Fibroblast of mammary gland (primary cell): ENCODE measurements around the gene NRGN.

Experiments
- DNase-seq: peaks from one replicate; pipeline ENCODE4 v3.0.0-alpha.2; 2010; ENCODE audit warnings: low read depth
- H3K4me3 ChIP-seq: 2 replicates; pipeline ENCODE4 v1.5.1; 2011; ENCODE audit warnings: low read depth, mild to moderate bottlenecking, low read length, moderate library complexity; ENCODE audit not compliant: control insufficient read depth
- TF ChIP-seq, protein P1 (sequence below): conservative IDR thresholded peaks from 2 replicates; pipeline ENCODE4 v1.5.1; 2011; ENCODE audit warnings: low read depth, low read length, inconsistent platforms; ENCODE audit not compliant: control insufficient read depth, insufficient read depth

NRGN gene

DNA sequence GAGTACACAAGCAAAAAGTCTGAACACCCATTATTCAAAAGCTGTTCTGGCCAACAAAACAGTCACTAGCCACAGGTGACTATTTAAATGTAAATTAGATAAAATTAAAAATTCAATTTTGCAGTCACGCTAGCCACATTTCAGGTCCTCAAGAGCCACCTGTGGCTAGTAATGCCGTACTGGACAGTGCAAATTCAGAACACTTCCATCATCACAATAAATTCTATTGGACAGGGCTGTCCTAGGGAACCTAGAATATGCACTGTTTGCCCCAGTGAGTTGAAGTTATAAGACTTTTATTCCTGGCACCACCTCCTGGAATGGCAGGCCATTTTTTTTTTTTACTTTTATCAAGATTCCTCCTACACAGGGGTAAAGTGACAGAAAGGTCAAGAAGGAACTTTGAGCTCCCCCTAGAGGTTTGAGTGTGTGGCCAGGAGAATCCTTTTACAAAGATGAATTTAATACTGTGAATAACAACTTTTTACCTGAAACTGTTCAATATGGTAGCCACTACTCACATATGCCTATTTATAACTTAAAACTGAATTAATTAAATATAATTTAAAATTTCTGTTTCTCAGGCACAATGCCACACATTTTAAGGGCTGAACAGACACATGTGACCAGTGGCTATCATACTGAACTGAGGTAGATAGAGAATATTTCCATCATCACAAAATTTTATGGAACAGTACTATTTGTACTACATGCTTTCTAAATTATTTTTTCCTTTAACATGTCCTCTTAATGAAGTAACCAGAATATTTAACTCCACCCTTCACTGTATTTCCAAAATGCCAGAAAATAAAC lies 53.9 kb downstream of the NRGN start:
- no peak overlapping the region for H3K4me3 ChIP-seq
- DNase-seq: peak; percentile 62
- TF ChIP-seq, protein P1, sequence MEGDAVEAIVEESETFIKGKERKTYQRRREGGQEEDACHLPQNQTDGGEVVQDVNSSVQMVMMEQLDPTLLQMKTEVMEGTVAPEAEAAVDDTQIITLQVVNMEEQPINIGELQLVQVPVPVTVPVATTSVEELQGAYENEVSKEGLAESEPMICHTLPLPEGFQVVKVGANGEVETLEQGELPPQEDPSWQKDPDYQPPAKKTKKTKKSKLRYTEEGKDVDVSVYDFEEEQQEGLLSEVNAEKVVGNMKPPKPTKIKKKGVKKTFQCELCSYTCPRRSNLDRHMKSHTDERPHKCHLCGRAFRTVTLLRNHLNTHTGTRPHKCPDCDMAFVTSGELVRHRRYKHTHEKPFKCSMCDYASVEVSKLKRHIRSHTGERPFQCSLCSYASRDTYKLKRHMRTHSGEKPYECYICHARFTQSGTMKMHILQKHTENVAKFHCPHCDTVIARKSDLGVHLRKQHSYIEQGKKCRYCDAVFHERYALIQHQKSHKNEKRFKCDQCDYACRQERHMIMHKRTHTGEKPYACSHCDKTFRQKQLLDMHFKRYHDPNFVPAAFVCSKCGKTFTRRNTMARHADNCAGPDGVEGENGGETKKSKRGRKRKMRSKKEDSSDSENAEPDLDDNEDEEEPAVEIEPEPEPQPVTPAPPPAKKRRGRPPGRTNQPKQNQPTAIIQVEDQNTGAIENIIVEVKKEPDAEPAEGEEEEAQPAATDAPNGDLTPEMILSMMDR: peak; percentile 77

DNA sequence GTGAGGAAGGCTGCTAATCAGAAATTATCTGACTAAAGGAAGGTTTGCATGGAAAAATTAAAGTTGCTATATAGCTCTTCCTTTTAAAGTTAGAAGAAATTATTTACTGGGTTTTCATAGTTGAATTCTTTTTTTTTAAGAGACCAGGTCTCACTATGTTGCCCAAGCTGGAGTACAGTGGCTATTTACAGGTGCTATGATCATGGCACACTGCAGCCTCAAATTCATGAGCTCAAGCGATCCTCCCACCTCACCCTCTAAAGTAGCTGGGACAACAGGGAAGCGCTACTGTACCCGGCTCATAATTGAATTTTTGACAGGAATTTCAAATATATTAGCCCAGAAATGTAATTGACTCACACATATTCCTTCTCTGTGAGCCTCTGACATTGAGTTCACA lies 56.6 kb downstream of the NRGN start:
- H3K4me3 ChIP-seq: no peak overlapping the region
- TF ChIP-seq, protein P1: no peak
- no peak for DNase-seq
